GM18526 (cell line): ENCODE results near the gene TMEM92.

ENCODE experiments used
- POLR2A ChIP-seq: IDR thresholded peaks from 3 replicates; pipeline ENCODE4 v1.6.1; 2011; ENCODE audit not compliant: insufficient read length; ENCODE audit errors: extremely low read depth

TMEM92 gene

GRCh38 chr17:50280068-50280467, 5.8 kb downstream of the TMEM92 start:
- no peak for TF ChIP-seq POLR2A

DNA sequence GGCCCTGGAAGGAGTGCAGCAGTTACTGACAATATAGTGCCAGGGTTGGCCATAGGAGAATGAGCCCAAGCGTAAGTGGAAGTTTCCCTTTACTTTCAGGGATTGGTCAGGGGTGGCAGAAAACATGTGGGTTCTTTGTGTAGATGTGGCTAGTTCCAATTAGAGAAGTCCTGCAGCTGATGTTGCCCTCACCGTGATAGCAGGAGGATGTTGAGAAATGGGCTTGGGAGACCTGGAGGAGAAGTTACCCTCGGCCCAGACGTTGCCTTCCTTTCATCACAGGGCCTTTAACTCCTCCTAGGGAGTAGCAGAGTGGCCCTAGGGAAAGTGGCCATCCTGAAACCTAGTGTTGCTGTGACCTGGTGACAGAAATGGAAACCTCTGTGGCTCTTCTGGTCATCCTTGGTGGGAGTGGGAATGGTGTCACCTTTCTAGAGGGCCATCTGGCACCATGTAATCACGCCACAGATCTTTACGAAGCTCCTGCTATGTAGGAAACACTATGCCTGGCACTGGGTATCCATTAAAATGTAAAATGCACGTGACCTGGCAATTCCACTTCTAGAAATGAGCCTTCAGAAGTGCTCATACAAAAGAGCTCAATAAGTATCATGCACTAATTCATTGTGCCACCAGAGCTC, 6.7 kb downstream of the TMEM92 start:
- no peak for TF ChIP-seq POLR2A

- no peak for TF ChIP-seq POLR2A
Observed at GRCh38 chr17:50281739-50282401, 7.6 kb downstream of the TMEM92 start.

DNA sequence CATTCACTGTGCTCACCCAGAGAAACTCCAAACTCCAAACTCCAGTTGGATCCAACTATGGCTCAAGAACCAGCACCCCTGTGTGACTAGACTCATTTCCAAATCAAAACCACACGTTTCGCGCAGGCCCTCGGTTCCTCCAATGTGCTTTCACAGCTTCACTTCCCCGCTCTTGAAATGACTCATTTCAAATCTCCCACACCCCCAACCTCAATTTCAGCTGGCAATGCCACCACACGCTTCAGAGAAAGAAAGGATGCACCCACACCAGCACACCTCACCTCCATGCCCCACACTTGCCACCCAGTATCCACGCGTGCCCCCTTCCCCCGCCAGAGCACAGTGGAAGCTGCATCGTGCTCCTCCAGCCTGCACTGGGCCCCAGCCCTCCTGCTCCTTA, 9.0 kb downstream of the TMEM92 start:
- no peak for TF ChIP-seq POLR2A

- TF ChIP-seq POLR2A: no peak
Observed at GRCh38 chr17:50283714-50284113, 9.4 kb downstream of the TMEM92 start.

- no peak for TF ChIP-seq POLR2A
Observed at GRCh38 chr17:50285941-50286340, 11.7 kb downstream of the TMEM92 start.

- no peak for TF ChIP-seq POLR2A
Observed at GRCh38 chr17:50288306-50288705, 14.0 kb downstream of the TMEM92 start.

DNA sequence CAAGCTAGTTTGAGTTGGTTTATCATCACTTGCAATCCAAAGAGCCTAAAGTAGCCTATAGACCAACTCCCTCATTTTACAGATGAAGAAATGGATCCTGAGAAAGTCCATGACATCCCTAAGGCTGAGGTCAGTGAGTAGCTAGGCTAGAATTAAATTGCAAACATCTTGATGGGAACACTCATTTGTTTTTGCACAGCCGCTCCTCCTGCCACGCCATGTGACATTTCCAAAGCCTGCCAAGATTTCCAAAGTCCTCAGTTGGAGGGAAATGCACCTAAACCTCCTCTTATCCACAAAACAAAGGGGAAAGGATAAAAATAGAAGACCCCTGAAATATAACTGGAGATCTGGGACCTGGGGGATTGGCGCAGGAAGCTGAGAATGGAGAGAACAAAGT, 15.0 kb downstream of the TMEM92 start:
- no peak for TF ChIP-seq POLR2A

DNA sequence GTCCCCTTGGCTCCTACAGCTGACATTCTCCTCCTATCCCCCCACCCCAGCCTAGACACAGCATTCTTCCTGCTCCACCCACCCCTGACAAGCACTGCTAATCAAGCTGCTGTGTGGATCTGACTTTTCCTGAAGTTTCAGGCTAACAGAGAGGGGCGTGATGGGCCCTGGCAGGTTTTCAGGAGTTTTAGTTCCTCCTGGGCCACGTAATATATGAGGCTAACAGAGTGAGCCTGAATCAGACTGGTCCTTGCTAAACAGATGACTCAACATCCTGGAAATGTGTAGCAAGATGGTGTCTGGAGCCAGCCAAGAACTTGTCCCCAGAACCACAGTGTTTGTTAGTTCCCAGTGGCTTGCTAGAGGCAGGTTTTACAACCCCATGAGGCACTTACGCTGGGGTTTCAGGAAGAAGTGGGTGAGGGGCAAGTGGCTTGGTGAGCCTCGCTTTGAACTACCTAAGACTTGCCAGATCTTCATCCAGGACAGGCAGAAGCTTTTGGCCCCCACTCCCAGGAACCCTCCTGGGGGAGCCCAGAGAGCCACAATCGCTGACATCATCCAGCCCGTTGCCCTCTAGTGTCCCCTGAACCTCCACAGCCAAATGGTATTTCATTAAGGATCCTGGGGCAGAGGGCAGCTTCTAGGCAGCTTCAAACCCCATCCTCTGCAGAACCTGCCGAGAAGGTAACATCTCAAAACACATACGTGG, 15.9 kb downstream of the TMEM92 start:
- TF ChIP-seq POLR2A: no peak

DNA sequence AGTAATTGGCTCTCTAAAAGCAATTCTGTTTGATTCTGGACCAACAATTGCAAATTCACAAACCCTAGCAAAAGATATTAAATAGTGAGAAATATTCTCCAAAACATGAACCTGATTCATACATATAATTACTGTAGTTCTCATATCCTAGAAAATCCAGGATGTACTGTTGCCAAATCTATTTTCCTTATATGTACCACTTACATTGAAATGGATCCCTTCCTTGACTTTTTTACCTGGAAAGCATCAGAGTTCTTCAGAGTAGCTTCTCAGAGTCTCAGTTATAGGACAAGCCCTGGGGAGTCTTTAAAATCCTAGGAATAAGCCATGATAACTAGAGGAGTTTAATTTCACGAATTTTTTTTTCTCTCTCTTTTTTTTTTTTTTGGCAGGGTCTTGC, 16.7 kb downstream of the TMEM92 start:
- TF ChIP-seq POLR2A: no peak

DNA sequence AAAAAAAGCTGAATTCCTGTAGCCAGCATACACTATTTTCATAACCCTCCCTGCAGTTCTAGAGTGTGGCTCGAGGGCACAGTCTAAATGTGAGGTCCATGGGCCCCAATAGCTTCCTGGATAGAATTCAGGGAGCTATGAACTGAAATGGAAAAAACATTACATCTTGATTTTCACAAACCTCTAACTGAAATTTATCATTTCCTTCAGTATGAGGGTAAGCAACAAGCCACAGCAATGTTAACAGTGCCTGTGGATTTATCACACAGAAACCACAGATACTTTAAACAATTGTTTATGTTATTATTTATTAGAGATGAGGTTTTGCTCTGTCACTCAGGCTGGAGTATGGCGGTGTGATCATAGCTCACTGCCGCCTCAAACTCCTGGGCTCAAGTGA, 18.2 kb downstream of the TMEM92 start:
- no peak for TF ChIP-seq POLR2A

- no peak for TF ChIP-seq POLR2A
Observed at GRCh38 chr17:50295021-50295420, 20.8 kb downstream of the TMEM92 start.

DNA sequence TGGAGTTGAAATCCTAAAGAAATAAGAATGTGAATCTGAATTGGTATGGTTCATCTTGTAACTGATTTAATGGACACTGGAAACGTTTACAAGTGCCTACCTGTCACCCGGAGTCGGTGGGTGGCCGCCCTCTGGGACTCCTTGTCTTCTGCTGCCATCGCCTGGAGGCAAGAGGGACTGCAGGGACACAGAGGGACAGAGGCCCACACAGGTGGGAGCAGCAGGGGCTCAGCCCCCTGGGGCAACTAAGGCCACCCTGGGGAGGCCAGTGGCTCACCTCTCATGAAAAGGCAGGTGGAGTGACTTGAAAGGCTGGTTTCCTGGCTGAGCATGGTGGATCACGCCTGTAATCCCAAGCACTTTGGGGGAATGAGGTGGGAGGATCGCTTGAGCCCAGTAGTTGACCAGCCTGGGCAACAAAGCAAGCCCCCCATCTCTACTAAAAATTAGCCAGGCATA, 23.2 kb downstream of the TMEM92 start:
- TF ChIP-seq POLR2A: no peak

DNA sequence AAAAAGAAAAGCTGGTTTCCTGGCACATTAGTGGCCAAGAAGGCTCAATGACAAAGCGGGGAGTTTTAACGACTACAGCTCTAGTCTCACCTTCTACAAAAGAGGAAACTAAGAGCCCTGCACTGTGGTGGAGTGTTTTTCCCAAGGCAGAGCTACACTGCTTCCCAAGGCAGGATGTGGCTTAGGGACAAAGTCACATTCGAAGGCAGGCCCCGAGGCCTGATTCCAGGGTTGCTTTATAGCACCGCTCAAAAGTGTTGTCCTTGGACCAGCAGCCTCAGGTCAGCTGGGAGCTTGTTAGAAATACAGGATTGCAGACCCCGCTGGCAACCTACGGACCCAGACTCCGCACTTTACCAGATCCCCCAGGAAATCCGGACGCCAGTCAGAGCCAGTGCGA, 23.8 kb downstream of the TMEM92 start:
- no peak for TF ChIP-seq POLR2A

GRCh38 chr17:50299776-50300175, 25.5 kb downstream of the TMEM92 start:
- TF ChIP-seq POLR2A: no peak

DNA sequence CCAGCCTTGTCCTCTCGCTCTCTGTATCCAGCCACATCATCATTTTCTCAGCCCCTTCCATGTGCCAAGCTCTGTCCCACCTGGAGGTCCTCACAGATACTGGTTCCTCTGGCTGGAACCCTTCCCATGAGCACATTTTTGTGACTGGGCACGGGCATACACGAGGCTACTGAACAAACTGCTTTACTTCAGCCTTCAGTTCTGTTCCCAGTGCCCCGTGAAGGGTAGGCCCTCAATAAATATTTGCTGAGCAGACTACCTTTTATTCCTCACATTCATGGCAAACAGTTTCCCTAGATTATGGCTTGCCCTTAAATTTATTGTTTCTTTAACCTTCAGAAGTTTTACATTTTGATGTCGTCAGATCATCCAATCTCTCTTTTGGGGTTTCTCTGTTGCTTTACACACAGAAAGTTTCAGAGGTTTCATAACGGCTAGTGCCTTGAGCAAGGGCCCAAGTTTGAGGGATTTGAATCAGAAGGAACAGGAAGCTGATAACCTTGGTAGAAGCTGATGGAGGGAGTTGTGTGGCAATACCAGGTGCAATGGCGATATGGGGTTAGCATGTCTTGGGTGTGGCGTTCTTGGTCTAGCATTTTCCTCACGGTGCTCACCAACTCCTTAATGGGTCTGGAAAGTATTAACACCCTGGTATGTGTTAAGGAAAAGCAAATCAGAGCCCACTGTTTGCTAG, 27.8 kb downstream of the TMEM92 start:
- TF ChIP-seq POLR2A: no peak
